ENCODE measurements around the gene CMC4. TPM values are rescaled to one million over a fixed set of nuclear protein-coding genes. Genes with fewer than 3 reads are reported as not detected.

CMC4 gene
- total RNA-seq, 4 donors from 2014 or later: 1.4 to 11.7 (median 9.1) TPM; not detected in 1

DNA sequence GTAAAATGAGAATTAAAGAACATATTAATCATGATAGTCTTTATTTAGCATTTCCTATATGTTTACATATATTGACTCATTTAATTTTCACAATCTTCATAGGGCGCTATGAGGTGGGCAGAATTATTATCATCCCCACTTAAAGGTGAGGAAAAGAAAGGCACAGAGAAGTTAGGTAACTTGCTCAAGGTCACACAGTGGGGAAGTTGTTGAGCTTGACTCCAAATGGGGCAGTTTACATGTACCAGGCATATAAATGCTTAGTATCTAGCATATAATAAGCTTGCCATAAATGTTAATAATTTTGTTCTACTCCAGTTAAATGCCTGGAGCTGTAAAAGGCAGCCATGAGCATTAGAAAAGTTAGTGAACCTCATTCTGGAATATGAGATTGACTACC is 1.5 kb downstream of the CMC4 start:
- Histone ChIP-seq H3K27me3 (no peaks in the 10 kb centered on the region), H3K27ac (no peak overlapping the region), H3K36me3 (no peaks in the 10 kb centered on the region), H3K4me1 (peaks cover 0 to 30% (median 4%) of the 10 kb centered on the region in 4 donors), H3K4me3 (peak overlapping the region in 1 of 4 donors; percentile 61), H3K9me3 (no peaks in the 10 kb centered on the region)
- in situ Hi-C loops (cut with MboI; ENCODE audit: low pct_ligation_motif_present in 1 of 4, low pct_unique_long_range_greater_than_20kb in 1 of 4, low sequenced_read_pairs in 3 of 4) (loop anchor here in 2 of 4 donors (10.0 kb wide), 1 partner anchor 85 kb away; no protein-coding TSS in a partner anchor), intact Hi-C loops (cut with DNase I; ENCODE audit: low total_unique reads) (no loop called here)
- 65% methylated on average over 1 of the region's 1 CpG; no CpG with 5 or more reads in 1 of the 2 donors for WGBS, 2 donors (ENCODE audit: low coverage in 1 of 2)
- TF ChIP-seq EP300 (IDR thresholded peaks at IDR 0.05; ENCODE audit: low read depth): no peak
- TF ChIP-seq, protein P1, sequence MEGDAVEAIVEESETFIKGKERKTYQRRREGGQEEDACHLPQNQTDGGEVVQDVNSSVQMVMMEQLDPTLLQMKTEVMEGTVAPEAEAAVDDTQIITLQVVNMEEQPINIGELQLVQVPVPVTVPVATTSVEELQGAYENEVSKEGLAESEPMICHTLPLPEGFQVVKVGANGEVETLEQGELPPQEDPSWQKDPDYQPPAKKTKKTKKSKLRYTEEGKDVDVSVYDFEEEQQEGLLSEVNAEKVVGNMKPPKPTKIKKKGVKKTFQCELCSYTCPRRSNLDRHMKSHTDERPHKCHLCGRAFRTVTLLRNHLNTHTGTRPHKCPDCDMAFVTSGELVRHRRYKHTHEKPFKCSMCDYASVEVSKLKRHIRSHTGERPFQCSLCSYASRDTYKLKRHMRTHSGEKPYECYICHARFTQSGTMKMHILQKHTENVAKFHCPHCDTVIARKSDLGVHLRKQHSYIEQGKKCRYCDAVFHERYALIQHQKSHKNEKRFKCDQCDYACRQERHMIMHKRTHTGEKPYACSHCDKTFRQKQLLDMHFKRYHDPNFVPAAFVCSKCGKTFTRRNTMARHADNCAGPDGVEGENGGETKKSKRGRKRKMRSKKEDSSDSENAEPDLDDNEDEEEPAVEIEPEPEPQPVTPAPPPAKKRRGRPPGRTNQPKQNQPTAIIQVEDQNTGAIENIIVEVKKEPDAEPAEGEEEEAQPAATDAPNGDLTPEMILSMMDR (IDR thresholded peaks at IDR 0.05): no peak
- no peak for TF ChIP-seq POLR2AphosphoS5 (IDR thresholded peaks at IDR 0.05)
- no peak for TF ChIP-seq POLR2A (IDR thresholded peaks at IDR 0.05)
- DNase-seq: no peak

DNA sequence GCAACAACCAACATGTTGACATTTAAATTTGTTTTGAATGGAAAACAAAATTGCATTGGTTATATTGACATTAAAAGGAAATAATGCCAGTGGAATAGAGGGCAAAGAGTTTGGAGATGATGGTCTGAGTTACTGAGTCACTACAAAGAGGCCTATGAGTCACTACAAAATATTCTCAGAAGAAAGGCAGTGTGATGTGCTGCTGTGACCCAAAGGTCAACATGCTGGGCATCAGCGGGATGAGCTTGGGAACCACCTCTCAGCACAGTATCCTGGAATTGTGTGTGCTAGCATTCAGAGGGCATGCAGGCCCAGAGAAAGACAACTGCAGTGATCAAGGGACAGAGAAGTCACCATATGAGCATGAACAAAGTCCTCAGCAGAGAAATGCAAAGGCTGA is 2.8 kb downstream of the CMC4 start:
- H3K27me3 ChIP-seq: no peaks in the 10 kb centered on the region
- no peaks in the 10 kb centered on the region for H3K9me3 ChIP-seq
- H3K27ac ChIP-seq: no peak overlapping the region
- WGBS, 2 donors (ENCODE audit: low coverage in 1 of 2): 60% methylated on average over 1 of the region's 1 CpG; no CpG with 5 or more reads in 1 of the 2 donors
- no peak overlapping the region for H3K4me3 ChIP-seq
- TF ChIP-seq, protein P1 (IDR thresholded peaks at IDR 0.05): no peak
- TF ChIP-seq POLR2A (IDR thresholded peaks at IDR 0.05): no peak
- no peak for TF ChIP-seq EP300 (IDR thresholded peaks at IDR 0.05; ENCODE audit: low read depth)
- no peak for TF ChIP-seq POLR2AphosphoS5 (IDR thresholded peaks at IDR 0.05)
- intact Hi-C loops (cut with DNase I; ENCODE audit: low total_unique reads) (no loop called here), in situ Hi-C loops (cut with MboI; ENCODE audit: low pct_ligation_motif_present in 1 of 4, low pct_unique_long_range_greater_than_20kb in 1 of 4, low sequenced_read_pairs in 3 of 4) (loop anchor here in 2 of 4 donors (10.0 kb wide), 1 partner anchor 83 kb away; no protein-coding TSS in a partner anchor)
- H3K4me1 ChIP-seq: peaks cover 0 to 29% (median 4%) of the 10 kb centered on the region in 4 donors
- DNase-seq: no peak
- no peaks in the 10 kb centered on the region for H3K36me3 ChIP-seq

DNA sequence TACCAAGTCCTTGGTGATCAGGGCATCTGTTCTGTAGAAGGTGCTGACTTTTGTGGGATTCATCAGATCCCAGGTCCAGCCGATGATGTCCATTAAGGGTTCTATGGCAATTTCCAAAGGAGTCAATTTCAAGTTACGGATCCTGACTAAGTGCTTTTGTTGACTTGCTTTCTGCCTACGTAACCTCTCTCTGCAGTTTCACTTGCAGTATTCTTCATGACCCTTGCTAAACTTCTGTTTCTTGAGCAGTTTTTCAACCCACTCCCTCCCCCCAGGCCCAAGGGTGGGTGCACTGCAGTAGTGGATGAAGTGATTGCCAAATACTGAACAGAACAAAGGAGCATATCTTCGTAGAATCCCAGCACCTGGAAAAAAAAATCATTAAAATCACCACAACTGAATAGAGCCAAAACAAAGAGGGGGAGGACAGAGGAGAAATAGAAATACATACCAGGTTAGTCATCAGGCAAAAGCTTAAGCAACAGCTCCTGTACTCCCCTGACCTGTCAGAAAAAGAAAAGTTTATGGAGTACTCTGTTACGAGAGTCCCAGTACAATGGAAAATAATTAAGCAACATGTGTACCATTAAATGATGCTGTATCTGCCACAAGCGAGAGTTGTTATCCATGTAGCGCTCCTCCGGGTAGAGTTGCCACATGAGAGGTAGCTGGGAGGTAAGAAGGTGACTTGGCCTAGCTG is 5.8 kb downstream of the CMC4 start:
- H3K27me3 ChIP-seq: no peaks in the 10 kb centered on the region
- no peak overlapping the region for H3K27ac ChIP-seq
- H3K9me3 ChIP-seq: no peaks in the 10 kb centered on the region
- intact Hi-C loops (cut with DNase I; ENCODE audit: low total_unique reads): no loop called here
- TF ChIP-seq EP300 (IDR thresholded peaks at IDR 0.05; ENCODE audit: low read depth) (no peak), POLR2A (IDR thresholded peaks at IDR 0.05) (no peak), POLR2AphosphoS5 (IDR thresholded peaks at IDR 0.05) (no peak)
- TF ChIP-seq, protein P1 (IDR thresholded peaks at IDR 0.05): no peak
- no peaks in the 10 kb centered on the region for H3K36me3 ChIP-seq
- H3K4me3 ChIP-seq: no peak overlapping the region
- no peak for DNase-seq
- peaks cover 0 to 16% (median 0%) of the 10 kb centered on the region in 4 donors for H3K4me1 ChIP-seq
- WGBS, 2 donors (ENCODE audit: low coverage in 1 of 2): 88% methylated on average over 8 of the region's 8 CpGs; no CpG with 5 or more reads in 1 of the 2 donors
- in situ Hi-C loops (cut with MboI; ENCODE audit: low pct_ligation_motif_present in 1 of 4, low pct_unique_long_range_greater_than_20kb in 1 of 4, low sequenced_read_pairs in 3 of 4): loop anchor here in 2 of 4 donors (10.0 kb wide), 1 partner anchor 80 kb away; no protein-coding TSS in a partner anchor

DNA sequence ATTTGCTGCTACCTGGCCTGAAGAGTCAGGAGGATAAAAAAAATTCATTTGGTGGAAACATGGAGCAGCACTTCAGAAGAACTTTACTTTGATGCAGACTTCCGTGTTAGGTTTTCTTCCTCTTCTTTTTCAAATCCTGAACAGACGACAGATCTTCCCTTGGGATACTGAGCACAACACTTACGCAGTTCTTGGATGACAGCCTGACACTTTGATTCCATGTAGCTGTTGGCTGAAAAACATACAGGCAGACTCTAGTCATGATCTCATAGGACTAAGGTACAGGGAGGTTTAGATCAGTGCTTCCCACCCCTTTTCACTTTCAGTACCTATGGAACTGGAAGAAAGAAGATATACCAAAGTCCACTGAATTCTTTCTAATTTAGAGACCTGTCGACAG is 9.2 kb downstream of the CMC4 start:
- no peak overlapping the region for H3K27ac ChIP-seq
- no peaks in the 10 kb centered on the region for H3K36me3 ChIP-seq
- no peak overlapping the region for H3K4me3 ChIP-seq
- WGBS, 2 donors (ENCODE audit: low coverage in 1 of 2): 82 to 100% methylated on average over 1 to 4 of the region's 4 CpGs
- no peaks in the 10 kb centered on the region for H3K27me3 ChIP-seq
- TF ChIP-seq POLR2A (IDR thresholded peaks at IDR 0.05) (no peak), POLR2AphosphoS5 (IDR thresholded peaks at IDR 0.05) (no peak), EP300 (IDR thresholded peaks at IDR 0.05; ENCODE audit: low read depth) (no peak)
- TF ChIP-seq, protein P1 (IDR thresholded peaks at IDR 0.05): no peak
- no peak for DNase-seq
- intact Hi-C loops (cut with DNase I; ENCODE audit: low total_unique reads): no loop called here
- in situ Hi-C loops (cut with MboI; ENCODE audit: low pct_ligation_motif_present in 1 of 4, low pct_unique_long_range_greater_than_20kb in 1 of 4, low sequenced_read_pairs in 3 of 4): loop anchor here in 2 of 4 donors (10.0 kb wide), 1 partner anchor 77 kb away; no protein-coding TSS in a partner anchor
- H3K4me1 ChIP-seq: peaks cover 0 to 7% (median 3%) of the 10 kb centered on the region in 4 donors
- H3K9me3 ChIP-seq: no peaks in the 10 kb centered on the region

All from transverse colon (tissue), 4 donors.